Left lung (tissue), 10 donors: ENCODE data around the gene BARX1. TPM values are rescaled to one million over a fixed set of nuclear protein-coding genes. Genes with fewer than 3 reads are reported as not detected.

Source experiments
- ATAC-seq: fragments of 200-7000 bp; cut with Tn5 transposase; one replicate; pipeline ENCODE4 v1.9.1; 2020; ENCODE audit warnings: moderate library complexity
- DNase-seq, 4 donors: peaks; one replicate each; pipeline ENCODE4 v3.0.0-alpha.2; 2013 to 2020
- H3K27ac ChIP-seq, 2 donors: fragments of 200-600 bp; sonication (generic) in 1 of 2; one replicate each; pipeline versions ENCODE4 v1.5.0 to v1.8.0; 2020 to 2021
- H3K27me3 ChIP-seq, 2 donors: fragments of 200-600 bp; sonication (generic) in 1 of 2; one replicate each; pipeline versions ENCODE4 v1.5.0 to v1.8.0; 2020 to 2021
- H3K36me3 ChIP-seq, 2 donors: fragments of 200-600 bp; sonication (generic) in 1 of 2; one replicate each; pipeline versions ENCODE4 v1.5.0 to v1.8.0; 2020 to 2021
- H3K4me1 ChIP-seq, 2 donors: fragments of 200-600 bp; one replicate each; pipeline ENCODE4 v1.8.0; 2021
- H3K4me3 ChIP-seq, 2 donors: fragments of 200-600 bp; sonication (generic) in 1 of 2; one replicate each; pipeline versions ENCODE4 v1.5.0 to v1.8.0; 2020 to 2021; ENCODE audit warnings: mild to moderate bottlenecking in 1 of 2
- H3K9me3 ChIP-seq, 2 donors: fragments of 200-600 bp; sonication (generic) in 1 of 2; one replicate each; pipeline versions ENCODE4 v1.5.0 to v1.8.0; 2020 to 2021
- CTCF ChIP-seq, 2 donors: fragments of 200-600 bp; sonication (generic) in 1 of 2; IDR thresholded peaks; one replicate each; pipeline versions ENCODE4 v1.5.0 to v1.8.0; 2021; ENCODE audit warnings: antibody characterized with exemption in 2 of 2
- intact Hi-C, 2 donors: fragments of 100-400 bp; cut with DNase I; formaldehyde crosslinking; loops; one replicate each; pipeline versions ENCODE4 v1.11.2 to v1.14.2; 2022
- polyA plus RNA-seq, 6 donors: library from polyadenylated mRNA; unstranded; fragments of 120-200 nt; gene quantifications; one replicate each; pipeline ENCODE4 v1.2.1, GENCODE V29; 2013; ENCODE audit not compliant: insufficient read length in 6 of 6
- total RNA-seq, 2 donors: library from RNA; stranded (reverse); fragmentation: NEBNext Ultra II Directional; extraction: Animal tissue kit (Norgen Biotek cat#: 25700); gene quantifications; one replicate each; pipeline ENCODE4 v1.2.1, GENCODE V29; 2021
- donor health status: DM: no; HTN: yes; CAD: no.
- donor health status: DM: no; HTN: no; CAD: no.

BARX1 gene
- total and polyA plus RNA-seq, 8 donors = not detected

- no peaks in the 10 kb centered on the region for H3K27me3 ChIP-seq
- intact Hi-C loops = no loop called here
Measured at GRCh38 chr9:93994545-93994944, 39.4 kb upstream of the BARX1 start.

GRCh38 chr9:93994132-93994531, 39.0 kb upstream of the BARX1 start:
- H3K4me3 ChIP-seq = no peak overlapping the region
- intact Hi-C loops = no loop called here
- no peak overlapping the region for H3K27ac ChIP-seq
- H3K9me3 ChIP-seq = peaks cover 0 to 16% of the 10 kb centered on the region in 2 donors
- DNase-seq = no peak
- ATAC-seq = no peak
- no peaks in the 10 kb centered on the region for H3K36me3 ChIP-seq
- no peaks in the 10 kb centered on the region for H3K27me3 ChIP-seq
- TF ChIP-seq CTCF (IDR thresholded peaks at IDR 0.05) = no peak
- H3K4me1 ChIP-seq = no peaks in the 10 kb centered on the region

More at GRCh38 chr9:93994545-93994944, 39.4 kb upstream of the BARX1 start:
- ATAC-seq = no peak
- H3K4me1 ChIP-seq = no peaks in the 10 kb centered on the region
- H3K27ac ChIP-seq = no peak overlapping the region
- TF ChIP-seq CTCF (IDR thresholded peaks at IDR 0.05) = no peak
- no peak overlapping the region for H3K4me3 ChIP-seq
- DNase-seq = no peak
- no peaks in the 10 kb centered on the region for H3K36me3 ChIP-seq
- H3K9me3 ChIP-seq = peaks cover 0 to 13% of the 10 kb centered on the region in 2 donors

DNA sequence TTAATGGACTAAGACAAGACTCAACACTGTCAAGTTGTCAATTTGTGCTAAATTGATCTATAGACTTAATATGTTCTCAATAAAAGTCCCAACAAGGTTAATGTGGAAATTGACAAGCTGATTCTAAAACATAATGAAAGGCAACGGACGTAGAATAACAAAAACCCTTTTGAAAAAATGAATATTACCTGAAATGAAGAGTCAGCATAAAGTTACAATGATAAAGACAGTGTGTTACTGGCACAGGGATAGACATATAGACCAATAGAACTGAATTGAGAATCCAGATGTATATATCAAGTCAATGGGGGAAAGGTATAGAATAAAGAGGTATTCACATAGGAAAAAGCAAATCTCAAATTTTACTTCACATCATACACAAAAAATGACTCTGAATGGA, 37.7 kb upstream of the BARX1 start:
- Histone ChIP-seq H3K36me3 (no peaks in the 10 kb centered on the region), H3K4me1 (no peaks in the 10 kb centered on the region), H3K4me3 (no peak overlapping the region), H3K9me3 (peaks cover 0 to 18% of the 10 kb centered on the region in 2 donors), H3K27ac (no peak overlapping the region), H3K27me3 (no peaks in the 10 kb centered on the region)
- intact Hi-C loops = no loop called here
- no peak for DNase-seq
- ATAC-seq = no peak
- no peak for TF ChIP-seq CTCF (IDR thresholded peaks at IDR 0.05)

DNA sequence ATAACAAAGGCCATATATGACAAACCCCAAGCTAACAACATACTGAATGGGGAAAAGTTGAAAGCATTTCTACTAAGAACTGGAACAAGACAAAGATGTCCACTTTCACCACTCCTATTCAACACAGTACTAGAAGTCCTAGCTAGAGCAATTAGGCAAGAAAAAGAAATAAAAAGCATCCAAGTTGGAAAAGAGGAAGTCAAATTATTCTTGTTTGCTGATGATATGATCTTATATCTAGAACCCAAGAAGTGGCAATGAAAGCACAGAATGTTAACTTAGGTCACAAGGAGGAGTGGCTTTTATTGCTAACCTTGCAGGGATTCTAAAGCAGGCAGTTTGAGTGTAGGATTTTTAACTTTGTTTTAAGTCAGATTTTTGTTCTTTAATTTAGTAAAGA, 35.3 kb upstream of the BARX1 start:
- intact Hi-C loops = no loop called here
- TF ChIP-seq CTCF (IDR thresholded peaks at IDR 0.05) = no peak
- ATAC-seq = no peak
- DNase-seq = no peak
- Histone ChIP-seq H3K9me3 (peaks cover 0 to 36% of the 10 kb centered on the region in 2 donors), H3K4me3 (no peak overlapping the region), H3K36me3 (no peaks in the 10 kb centered on the region), H3K27ac (no peak overlapping the region), H3K4me1 (no peaks in the 10 kb centered on the region), H3K27me3 (no peaks in the 10 kb centered on the region)

DNA sequence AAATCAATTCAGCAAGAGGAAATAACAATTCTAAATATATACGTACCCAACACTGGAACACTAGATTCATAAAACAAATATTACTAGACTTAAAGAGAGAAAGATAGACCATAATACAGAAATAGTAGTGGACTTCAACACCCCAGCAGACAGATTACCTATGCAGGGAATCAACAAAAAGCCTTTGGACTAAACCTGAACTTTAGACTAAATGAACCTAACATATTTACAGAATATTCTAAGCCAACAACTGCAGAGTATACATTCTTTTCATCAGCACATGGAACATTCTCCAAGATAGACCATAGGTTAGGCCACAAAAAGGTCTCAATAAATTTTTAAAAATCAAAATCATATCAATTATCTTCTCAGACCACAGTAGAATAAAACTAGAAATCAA, 32.9 kb upstream of the BARX1 start:
- DNase-seq (no peak), ATAC-seq (no peak)
- no peaks in the 10 kb centered on the region for H3K27me3 ChIP-seq
- TF ChIP-seq CTCF (IDR thresholded peaks at IDR 0.05) = no peak
- peaks cover 0 to 39% of the 10 kb centered on the region in 2 donors for H3K9me3 ChIP-seq
- no peak overlapping the region for H3K27ac ChIP-seq
- no peaks in the 10 kb centered on the region for H3K4me1 ChIP-seq
- H3K4me3 ChIP-seq = no peak overlapping the region
- intact Hi-C loops = no loop called here
- H3K36me3 ChIP-seq = no peaks in the 10 kb centered on the region
